Ishikawa (cell line): ENCODE measurements around the gene KDM4B.
A peak's percentile ranks its signal among the peaks of the same experiment; 100 is the strongest.

ENCODE experiments used
- CEBPB ChIP-seq: IDR thresholded peaks from 2 replicates; pipeline ENCODE4 v1.6.1; 2012
- CREB1 ChIP-seq: IDR thresholded peaks from 2 replicates; pipeline ENCODE4 v1.6.1; 2012; ENCODE audit warnings: low read depth
- EGR1 ChIP-seq: IDR thresholded peaks from 2 replicates; pipeline ENCODE4 v1.6.1; 2012
- EP300 ChIP-seq: IDR thresholded peaks from 2 replicates; pipeline ENCODE4 v1.6.1; 2012; ENCODE audit warnings: borderline replicate concordance
- FOXM1 ChIP-seq: IDR thresholded peaks from 2 replicates; pipeline ENCODE4 v1.6.1; 2012; ENCODE audit warnings: low read depth, borderline replicate concordance
- MAX ChIP-seq: IDR thresholded peaks from 2 replicates; pipeline ENCODE4 v1.6.1; 2012
- NFIC ChIP-seq: IDR thresholded peaks from 2 replicates; pipeline ENCODE4 v1.6.1; 2012
- RAD21 ChIP-seq: IDR thresholded peaks from 2 replicates; pipeline ENCODE4 v1.6.1; 2012; ENCODE audit warnings: low read depth
- REST ChIP-seq: IDR thresholded peaks from 2 replicates; pipeline ENCODE4 v1.6.1; 2012; ENCODE audit warnings: low read depth, mild to moderate bottlenecking
- TAF1 ChIP-seq: IDR thresholded peaks from 2 replicates; pipeline ENCODE4 v1.6.1; 2012; ENCODE audit warnings: low read depth, mild to moderate bottlenecking
- TCF12 ChIP-seq: IDR thresholded peaks from 2 replicates; pipeline ENCODE4 v1.6.1; 2012; ENCODE audit warnings: low read depth
- TEAD4 ChIP-seq: IDR thresholded peaks from 2 replicates; pipeline ENCODE4 v1.6.1; 2012
- USF1 ChIP-seq: IDR thresholded peaks from 2 replicates; pipeline ENCODE4 v1.6.1; 2012
- YY1 ChIP-seq: IDR thresholded peaks from 2 replicates; pipeline ENCODE4 v1.6.1; 2012; ENCODE audit warnings: low read depth
- ZBTB7A ChIP-seq: IDR thresholded peaks from 2 replicates; pipeline ENCODE4 v1.6.1; 2012; ENCODE audit warnings: low read depth

Gene KDM4B

GRCh38 chr19:5123646-5124045, 154.7 kb downstream of the KDM4B start:
- no peak for TF ChIP-seq RAD21
- no peak for TF ChIP-seq REST
- TF ChIP-seq TAF1: no peak

GRCh38 chr19:5124111-5124855, 155.4 kb downstream of the KDM4B start:
- TF ChIP-seq ZBTB7A: no peak
- TF ChIP-seq CEBPB: peak; percentile 57

- TF ChIP-seq REST (no peak), CREB1 (no peak), USF1 (no peak), TEAD4 (no peak), EP300 (no peak), TAF1 (no peak), YY1 (no peak), NFIC (no peak), FOXM1 (no peak), RAD21 (no peak), TCF12 (no peak), CEBPB (no peak), ZBTB7A (no peak), EGR1 (no peak)
Observed at GRCh38 chr19:5125376-5125775, 156.5 kb downstream of the KDM4B start.

- TF ChIP-seq CEBPB (no peak), NFIC (no peak), FOXM1 (no peak), TEAD4 (no peak), EGR1 (no peak), USF1 (no peak), MAX (no peak), YY1 (no peak), REST (no peak), CREB1 (no peak), ZBTB7A (no peak), RAD21 (no peak), EP300 (no peak), TAF1 (no peak)
Observed at GRCh38 chr19:5125797-5126497, 157.0 kb downstream of the KDM4B start.
